NCI-H748 (cell line): ENCODE data around the gene CDC27.
"Not testable (repeated sequence)": the region's sequence is repeated elsewhere in the genome, so short reads cannot be mapped to it uniquely, and the experiment has no call there.

Experiments used
- DNase-seq: peaks from one replicate; lab custom pipeline; 2025; ENCODE audit not compliant: unreplicated experiment; lab: John Stamatoyannopoulos, UW

CDC27 gene, protein sequence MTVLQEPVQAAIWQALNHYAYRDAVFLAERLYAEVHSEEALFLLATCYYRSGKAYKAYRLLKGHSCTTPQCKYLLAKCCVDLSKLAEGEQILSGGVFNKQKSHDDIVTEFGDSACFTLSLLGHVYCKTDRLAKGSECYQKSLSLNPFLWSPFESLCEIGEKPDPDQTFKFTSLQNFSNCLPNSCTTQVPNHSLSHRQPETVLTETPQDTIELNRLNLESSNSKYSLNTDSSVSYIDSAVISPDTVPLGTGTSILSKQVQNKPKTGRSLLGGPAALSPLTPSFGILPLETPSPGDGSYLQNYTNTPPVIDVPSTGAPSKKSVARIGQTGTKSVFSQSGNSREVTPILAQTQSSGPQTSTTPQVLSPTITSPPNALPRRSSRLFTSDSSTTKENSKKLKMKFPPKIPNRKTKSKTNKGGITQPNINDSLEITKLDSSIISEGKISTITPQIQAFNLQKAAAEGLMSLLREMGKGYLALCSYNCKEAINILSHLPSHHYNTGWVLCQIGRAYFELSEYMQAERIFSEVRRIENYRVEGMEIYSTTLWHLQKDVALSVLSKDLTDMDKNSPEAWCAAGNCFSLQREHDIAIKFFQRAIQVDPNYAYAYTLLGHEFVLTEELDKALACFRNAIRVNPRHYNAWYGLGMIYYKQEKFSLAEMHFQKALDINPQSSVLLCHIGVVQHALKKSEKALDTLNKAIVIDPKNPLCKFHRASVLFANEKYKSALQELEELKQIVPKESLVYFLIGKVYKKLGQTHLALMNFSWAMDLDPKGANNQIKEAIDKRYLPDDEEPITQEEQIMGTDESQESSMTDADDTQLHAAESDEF

DNA sequence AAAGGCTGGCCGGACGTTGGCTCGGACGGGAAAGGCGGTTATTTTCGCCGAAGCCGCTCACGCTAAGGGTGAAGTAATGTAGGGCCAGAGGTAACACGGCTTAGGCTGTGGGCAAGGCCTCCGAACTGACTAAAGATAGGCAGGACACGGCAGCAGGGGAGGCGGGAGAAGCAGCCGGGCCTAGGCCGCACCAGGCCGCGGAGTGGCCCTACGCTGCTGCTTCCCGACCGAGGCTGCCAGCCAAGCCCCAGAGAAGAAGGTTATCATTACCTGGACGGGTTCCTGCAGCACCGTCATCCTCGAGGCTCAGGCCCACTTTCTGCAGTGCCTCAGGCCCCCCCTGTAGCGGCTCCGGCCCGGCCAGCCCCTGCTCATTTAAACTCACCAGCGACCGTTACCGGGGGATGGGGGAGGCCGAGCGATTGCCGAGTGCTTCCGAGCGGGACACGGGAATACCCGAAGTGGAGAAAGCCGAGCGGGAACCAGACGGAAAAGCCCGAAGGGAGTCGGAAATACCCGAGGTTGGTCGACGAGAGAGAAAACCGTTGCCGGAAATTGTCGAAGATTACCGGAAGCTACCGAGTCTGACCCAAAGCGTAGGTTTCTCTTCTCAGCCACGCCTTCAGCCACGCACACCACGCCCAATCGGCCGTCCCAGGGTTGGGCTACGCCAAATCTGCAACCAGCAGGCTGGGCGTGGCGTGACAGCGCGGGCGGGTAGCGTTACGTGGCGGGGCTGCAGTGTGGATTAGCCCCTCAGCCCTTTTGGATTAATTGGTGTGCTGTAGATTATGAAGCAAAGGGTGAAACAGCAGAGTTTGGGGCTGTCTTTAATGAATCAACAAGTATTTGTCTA is at the start of gene CDC27:
Gene CDC27 (minus strand): TSS at position 420 of the 856 bp plus-strand sequence. CDS start 123 bp downstream, at position 297.
- peak; percentile 98 for DNase-seq

DNA sequence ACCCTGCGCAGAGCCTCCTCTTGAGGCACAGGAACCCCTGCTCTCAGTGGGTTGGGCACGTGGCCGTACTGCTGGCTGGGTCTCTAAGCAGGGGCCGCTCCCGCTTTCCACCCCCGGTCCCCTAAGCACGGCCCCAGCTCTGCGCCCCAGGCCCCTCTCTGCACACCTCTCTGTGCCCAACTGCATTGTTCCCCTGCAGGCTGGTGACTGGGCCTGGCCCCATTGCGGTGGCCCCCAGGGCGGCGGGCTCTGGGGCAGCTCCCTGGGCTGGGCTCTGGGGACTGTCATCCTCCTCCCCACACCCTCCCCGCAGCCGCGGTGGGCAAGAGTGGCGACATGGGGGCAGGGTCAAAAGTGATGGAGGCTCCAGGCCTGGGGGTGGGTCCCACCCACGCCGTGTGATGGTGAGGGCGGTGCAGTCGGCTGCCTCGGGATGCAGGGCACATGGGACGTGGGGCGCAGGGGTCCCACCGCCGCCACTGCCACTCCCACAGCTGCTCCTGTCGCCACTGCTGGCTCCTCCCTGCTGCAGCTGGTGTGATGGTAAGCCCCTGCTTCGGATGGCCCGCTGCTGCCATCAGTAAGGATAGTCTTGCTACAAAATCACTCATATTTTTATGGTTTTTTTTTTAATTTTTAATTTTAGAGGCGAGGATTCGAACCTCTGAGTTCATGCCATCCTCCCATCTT is 49.4 kb upstream of the CDC27 start:
- no peak for DNase-seq

DNA sequence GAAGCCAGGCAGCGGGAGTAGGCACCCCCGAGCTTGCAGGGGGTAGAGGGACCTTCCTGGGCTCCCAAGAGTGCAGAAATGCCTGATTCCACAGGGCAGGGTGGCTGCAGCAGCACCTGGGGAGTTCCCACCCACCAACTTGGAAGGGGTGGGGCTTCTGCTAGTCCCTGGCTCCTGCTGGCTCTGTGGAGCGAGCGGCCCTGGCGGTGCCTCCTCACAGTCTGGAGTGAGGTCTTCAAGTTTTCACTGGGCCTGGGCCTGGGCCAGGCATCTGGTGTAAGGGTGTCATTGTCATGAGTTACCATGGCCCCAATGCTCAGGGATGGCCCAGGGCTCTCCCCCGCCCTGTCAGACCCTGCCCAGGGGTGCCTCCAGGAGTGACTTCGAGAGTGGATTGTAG is 48.7 kb upstream of the CDC27 start:
- no peak for DNase-seq

DNA sequence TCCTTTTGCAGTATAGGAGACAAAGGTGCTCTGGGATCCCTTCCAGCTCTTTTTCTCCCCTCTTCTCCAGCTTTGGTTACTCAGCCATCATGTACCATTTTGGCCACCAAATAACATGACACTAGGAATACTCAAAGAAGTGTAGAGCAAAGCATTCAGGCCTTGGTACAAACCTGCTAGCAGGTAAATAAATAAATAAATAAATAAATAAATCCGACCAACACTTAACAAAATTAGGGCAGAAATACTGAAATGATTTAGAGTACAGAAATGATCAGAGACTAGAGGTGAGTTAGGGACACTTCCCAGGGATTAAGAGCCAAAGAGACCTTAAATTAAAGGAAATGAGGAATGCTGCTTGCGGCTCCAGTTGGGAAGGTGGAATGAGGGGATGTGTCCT is 46.8 kb upstream of the CDC27 start:
- no peak for DNase-seq

DNA sequence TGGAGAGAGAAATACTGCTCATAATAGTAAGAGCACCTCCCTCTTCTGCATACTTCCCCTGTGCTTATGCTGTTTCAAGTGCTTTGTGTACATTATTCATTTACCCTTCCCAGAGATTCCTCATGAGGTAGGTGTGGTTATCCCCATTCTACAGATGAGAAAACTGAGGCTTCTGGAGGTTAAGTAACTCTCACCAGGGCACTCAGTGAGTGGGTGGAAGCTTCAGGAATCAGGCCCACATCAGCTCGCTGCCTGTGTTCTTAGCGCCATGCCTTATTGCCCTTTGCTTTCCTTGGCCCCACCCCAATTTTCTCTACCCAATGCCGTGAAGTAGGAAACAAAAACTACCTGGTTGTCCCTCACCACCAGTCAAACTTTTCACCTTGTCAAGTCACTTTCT is 46.4 kb upstream of the CDC27 start:
- DNase-seq = no peak

DNA sequence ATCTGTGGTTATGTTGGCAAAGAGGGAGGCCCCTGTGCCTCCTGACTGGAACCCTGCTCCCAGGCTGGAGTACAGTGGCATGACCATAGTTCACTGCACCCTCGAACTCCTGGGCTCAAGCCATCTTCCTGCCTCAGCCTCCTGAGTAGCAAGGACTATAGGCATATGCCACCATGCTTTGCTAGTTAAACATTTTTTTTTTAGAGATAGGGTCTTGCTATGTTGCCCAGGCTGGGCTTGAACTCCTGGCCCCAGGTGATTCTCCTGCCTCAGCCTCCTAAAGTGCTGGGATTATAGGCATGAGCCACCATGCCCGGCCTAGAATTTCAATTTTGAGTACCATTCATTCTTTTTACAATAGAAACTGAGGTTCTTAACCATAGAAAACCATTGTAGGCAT is 43.4 kb upstream of the CDC27 start:
- no peak for DNase-seq

DNA sequence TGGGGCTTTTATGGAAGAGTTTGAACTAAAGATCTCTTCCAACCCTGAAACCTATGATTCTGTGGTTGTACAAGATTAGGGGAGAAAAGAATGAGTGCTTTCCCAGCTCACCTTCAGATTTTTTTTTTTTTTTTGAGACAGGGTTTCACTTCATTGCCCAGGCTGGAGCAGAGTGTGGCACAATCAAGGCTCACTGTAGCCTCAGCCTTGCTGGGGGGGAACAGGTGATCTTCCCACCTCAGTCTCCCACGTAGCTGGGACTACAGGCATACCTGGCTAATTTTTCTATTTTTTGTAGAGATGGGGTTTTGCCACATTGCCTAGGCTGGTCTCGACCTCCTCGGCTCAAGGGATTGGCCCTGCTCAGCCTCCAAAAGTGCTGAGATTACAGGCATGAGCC is 42.8 kb upstream of the CDC27 start:
- DNase-seq = no peak

DNA sequence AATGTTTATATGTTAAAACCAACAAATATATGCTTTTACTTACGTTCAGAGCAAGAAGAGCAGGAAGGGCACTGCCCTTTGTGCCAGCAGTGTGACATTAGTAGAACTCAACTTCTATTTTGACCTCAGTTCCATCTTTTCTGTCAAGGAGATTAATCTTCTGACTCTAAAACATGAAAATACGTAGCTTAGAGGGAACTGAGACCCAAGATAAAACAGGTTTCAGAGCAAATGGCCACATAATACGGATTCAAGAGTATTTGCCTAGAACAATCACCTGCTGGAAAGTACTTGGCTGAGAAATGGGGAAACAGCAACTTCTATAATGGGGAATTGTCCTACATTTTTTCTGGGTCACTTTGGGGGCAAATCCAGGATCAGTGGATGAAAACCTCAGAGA is 42.2 kb upstream of the CDC27 start:
- DNase-seq = no peak

DNA sequence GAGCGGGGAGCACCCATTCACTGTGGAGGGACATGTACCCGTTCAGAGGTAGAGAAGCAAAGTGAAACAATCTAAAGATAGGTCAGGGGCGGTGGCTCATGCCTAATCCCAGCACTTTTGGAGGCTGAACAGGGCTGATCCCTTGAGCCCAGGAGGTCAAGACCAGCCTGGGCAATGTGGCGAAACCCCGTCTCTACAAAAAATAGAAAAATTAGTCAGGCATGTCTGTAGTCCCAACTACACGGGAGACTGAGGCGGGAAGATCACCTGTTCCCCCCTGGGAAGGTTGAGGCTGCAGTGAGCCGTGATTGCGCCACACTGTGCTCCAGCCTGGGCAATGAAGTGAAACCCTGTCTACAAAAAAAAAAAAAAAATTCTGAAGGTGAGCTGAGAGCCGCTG is 41.8 kb upstream of the CDC27 start:
- no peak for DNase-seq

DNA sequence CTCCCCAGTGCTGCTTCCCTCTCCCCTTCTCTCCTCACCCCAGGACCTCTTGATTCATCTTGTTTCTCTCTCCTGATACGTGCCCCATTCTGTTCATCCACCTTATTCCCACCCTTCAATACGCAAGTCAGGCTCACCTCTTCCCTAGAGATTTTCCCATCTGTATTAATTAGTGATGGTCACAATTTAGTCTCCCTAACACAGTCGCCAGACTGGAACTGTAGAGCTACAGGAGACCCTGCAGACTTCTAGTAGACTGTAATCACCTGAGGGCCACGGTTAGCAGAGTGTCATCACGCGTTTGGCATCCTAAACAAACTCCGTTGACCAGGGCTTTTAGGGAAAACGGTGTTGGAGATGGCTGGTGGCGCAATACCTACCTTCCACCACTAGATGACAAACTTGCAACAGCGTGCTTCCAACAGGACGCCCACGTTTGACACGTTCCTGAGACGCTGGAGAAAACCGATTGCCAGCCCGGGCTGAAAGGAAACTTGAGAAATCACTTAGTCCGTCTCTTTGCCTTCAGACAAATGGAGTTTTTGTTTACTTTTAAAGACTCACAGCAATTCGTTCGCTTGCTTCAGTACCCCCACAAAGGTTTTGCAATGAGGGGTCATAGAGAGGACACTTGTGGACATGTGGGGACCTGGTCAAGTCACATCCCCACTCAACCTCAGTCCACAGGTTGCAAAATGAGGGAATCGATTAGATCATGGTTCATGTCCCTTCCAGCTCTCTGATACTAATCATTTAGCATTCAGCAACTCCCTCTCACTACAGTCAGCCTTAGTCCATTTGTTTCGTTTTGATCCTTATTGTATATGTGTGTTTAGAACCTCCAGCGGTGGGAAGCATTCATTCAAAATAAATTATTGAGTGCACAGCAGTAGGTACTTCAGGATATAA is 40.7 kb upstream of the CDC27 start:
- peak; percentile 82 for DNase-seq

DNA sequence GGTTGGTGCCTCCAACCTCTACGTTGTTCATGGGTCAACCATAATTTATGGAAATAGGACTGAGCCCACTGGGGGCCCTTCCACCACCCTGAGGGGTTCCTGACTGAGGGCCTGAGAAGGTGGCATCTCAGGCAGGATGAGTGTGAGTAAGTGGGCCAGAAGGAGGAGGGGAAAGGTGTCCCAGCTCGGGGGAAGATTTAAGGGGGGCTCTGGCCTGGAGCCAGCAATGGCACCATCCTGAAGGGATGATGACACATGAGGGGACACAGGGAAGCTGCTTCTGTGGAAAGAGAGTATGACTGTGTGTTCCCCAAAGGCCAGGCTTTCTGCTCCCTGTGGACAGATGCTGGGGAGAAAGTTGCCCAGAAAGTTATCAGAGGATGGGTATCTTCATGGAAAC is 38.8 kb upstream of the CDC27 start:
- DNase-seq = no peak

DNA sequence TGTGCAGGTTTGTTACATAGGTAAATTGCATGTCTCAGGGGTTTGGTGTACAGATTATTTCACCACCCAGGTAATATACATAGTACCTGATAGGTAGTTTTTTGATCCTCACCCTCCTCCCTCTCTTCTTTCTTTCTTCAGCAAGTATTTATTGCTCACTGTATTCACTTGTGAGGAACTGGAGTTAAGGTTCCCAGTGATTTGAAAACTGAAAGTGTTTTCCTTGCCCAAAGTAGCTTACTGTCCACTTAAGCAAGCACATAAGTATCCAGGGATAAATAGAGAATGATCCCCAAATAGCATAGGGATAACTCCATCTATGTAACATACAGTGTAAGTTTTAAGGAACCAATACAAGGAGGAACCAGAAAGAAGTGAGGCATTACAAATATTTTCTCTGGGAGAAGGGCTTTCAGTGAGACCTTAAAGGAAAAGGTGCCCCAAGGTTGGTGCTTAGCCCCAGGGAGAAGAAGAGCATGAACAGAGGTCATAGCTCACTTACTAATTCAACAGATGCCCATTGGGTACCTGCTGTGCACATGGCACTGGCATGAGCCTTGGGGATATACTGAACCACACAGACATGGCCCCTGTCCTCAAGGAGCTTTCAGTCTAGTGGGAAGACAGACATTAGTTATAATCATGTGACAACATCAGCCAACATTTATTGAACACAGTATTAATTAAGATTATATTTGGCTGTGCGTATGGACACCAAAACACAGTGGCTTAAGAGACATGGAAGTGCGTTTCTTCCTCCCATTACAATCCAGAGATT is 37.0 kb upstream of the CDC27 start:
- DNase-seq = no peak

DNA sequence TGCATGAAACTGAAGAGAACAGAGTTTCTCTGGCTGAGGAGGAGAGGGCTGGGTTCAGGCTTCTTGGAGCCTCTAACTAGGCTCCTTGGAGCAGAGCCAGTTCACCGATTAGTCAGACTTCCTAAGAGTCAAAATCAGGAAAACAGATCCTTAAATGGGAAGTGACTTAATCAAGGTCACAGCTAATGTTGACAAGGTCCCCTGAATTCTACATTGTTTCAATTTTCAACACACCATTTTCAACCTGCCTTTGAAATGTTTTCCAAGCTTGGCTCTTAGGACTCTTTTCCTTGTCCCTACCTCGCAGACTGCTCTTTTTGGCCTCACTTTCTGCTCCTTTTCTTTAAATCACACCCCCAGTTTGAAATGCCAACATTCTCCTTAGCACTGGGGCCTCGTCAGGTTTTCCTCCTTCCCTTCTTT is 36.4 kb upstream of the CDC27 start:
- no peak for DNase-seq

DNA sequence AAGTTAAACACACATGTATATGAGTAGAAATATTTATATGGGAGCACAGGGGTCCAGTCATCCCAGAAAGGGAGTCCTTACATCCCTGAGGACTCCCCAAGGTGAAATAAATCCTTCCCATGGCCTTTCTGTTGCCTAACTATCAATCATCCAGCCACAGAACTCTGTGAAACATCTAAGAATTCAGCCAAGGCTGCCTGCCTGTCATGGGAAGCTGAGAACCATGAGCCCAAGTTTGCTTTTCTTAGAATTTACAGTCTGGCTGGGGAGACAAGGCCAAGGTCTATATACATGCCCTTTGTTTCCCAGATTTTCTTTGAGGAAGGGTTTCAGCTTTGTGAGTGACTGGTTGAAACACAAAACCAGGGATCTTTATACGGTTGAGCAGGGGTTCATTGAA is 35.9 kb upstream of the CDC27 start:
- no peak for DNase-seq

DNA sequence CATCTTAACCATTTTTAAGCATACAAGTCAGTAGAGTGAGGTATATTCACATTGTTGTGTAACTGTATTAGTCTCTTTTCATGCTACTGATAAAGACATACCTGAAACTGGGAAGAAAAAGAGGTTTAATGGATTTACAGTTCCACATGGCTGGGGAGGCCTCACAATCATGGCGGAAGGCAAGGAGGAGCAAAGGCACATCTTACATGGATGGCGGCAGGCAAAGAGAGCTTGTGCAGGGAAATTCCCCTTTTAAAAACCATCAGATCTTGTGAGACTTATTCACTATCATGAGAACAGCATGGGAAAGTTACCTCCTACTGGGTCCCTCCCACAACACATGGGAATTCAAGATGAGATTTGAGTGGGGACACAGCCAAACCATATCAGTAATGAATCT is 35.0 kb upstream of the CDC27 start:
- DNase-seq = not testable (repeated sequence)

DNA sequence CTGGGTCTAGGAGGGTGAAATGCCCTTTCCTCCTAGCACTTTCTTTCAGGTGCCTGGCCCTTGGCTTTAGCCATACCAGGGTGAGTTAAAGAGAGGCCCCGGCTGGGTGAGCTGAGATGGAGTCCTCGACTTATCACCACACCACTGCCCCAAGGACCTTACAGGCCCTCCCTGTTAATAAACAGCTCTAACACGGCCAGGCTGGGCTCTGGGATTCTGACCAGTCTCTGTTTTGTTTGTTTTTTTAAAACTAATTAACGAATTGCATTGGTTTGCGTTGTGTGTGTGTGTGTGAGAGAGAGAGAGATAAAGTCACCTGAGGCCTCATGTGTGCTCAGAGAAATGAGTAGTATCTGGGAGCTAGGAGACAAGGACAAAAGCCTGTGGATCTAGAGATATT is 34.4 kb upstream of the CDC27 start:
- no peak for DNase-seq

DNA sequence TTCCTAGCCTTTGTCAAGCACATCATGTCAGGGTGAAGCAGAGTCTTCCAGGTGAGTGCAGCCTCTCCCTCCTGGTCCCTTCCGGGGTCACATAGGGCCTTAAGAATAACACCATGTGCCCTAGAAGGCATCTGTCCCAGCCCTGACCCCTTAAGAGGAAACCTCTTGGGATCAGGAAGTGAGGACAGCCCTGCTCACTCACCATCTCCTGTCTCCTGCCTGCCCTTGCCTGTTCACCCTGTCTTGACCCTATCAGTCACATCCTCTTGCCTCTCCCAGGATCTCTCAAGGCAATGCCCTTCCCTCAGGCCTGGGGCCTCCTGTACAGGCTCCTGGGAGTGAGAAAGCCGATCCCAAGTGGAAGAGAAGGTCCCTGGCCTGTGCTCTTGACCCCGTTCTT is 33.9 kb upstream of the CDC27 start:
- DNase-seq = no peak

DNA sequence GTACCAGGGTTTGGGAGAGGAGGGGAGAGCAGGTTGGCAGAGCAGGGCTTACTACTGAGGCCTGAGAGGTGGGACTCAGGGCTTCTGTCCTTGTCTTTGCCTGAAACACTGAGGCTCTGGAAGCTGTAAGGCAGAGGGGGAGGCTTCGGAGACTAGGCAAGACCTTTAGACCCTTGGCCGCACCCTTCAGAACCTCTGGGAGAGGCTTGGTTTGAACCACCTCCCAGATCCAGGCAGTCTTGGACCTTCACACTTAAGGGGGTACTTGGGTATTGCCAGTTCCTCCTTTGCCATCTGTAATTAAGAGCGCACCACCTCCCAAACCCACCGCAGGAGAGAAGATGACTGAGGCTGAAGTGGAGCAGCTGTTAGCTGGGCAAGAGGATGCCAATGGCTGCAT is 33.0 kb upstream of the CDC27 start:
- no peak for DNase-seq

DNA sequence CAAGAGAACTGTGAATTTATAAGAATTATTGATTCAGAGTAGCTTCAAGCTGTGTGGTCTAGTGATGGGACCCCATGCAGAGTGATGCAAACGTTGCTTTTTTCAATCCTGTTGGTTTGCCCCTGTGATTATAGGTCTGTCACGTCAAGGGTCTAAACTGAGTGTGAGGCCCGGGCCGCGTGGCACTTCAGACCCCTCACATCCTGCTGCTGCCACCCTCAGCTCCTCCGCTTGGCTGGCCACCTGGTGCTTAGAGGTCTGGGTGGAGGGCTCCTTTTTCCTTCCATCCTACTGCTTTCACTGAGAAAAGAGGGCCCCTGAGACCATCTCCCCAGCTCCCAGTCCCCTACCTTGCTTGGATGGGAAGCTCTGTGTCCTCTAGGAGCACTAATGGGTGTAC is 32.1 kb upstream of the CDC27 start:
- no peak for DNase-seq
